Right lobe of liver (tissue), 4 donors: ENCODE measurements around the gene TIMM13.

Experiments
- CTCF ChIP-seq, 4 donors: fragments of 200-600 bp in 3 of 4; fragments of 450-650 bp in 1 of 4; IDR thresholded peaks; one replicate each; pipeline versions ENCODE4 v1.5.1 to v1.8.0; 2016 to 2022; ENCODE audit warnings: antibody characterized with exemption in 4 of 4, mild to moderate bottlenecking in 2 of 4
- POLR2A ChIP-seq: fragments of 450-650 bp; IDR thresholded peaks from one replicate; pipeline ENCODE4 v1.6.1; 2017; ENCODE audit warnings: antibody characterized with exemption, mild to moderate bottlenecking
- donor health status: DM: no; HTN: no; CAD: no.
- donor health status: DM: no; HTN: no; CAD: no.
- donor health status: DM: no; HTN: yes; CAD: no.

GRCh38 chr19:2453431-2454025 is 26.1 kb upstream of the TIMM13 start:
- no peak for TF ChIP-seq CTCF (IDR thresholded peaks at IDR 0.05)
- TF ChIP-seq POLR2A, result no peak
